Sigmoid colon (tissue), 4 donors: ENCODE measurements around the gene SLN.

Experiments used
- CTCF ChIP-seq, 4 experiments: fragments of 450-650 bp in 3 of 4; fragments of 200-600 bp in 1 of 4; IDR thresholded peaks; one replicate each; pipeline ENCODE4 v1.5.1; 2016 to 2019; ENCODE audit warnings: antibody characterized with exemption in 4 of 4, mild to moderate bottlenecking in 3 of 4, moderate library complexity in 2 of 4
- EP300 ChIP-seq, 4 donors: sonication (generic); formaldehyde crosslinking; IDR thresholded peaks; one replicate each; pipeline ENCODE4 v1.6.1; 2017; ENCODE audit warnings: antibody characterized with exemption in 4 of 4
- POLR2A ChIP-seq, 2 donors: fragments of 450-650 bp; IDR thresholded peaks; one replicate each; pipeline ENCODE4 v1.6.1; 2016; ENCODE audit warnings: antibody characterized with exemption in 2 of 2, mild to moderate bottlenecking in 2 of 2, moderate library complexity in 2 of 2

- TF ChIP-seq CTCF (IDR thresholded peaks at IDR 0.05) (no peak), EP300 (IDR thresholded peaks at IDR 0.05) (no peak), POLR2A (IDR thresholded peaks at IDR 0.05) (no peak)
These were observed 35.4 kb downstream of the SLN start for GRCh38 chr11:107676336-107677057.
